Epithelial cell of proximal tubule (primary cell): ENCODE data around the gene PAGE4. TPM values are rescaled to one million over a fixed set of nuclear protein-coding genes. Genes with fewer than 3 reads are reported as not detected.
A peak's percentile ranks its signal among the peaks of the same experiment; 100 is the strongest.

ENCODE experiments used
- DNase-seq: peaks from one replicate; pipeline ENCODE4 v3.0.0-alpha.2; 2011; ENCODE audit warnings: low read depth
- H3K4me3 ChIP-seq: 2 replicates; pipeline ENCODE4 v1.5.1; 2011; ENCODE audit warnings: low read depth, mild to moderate bottlenecking, low read length
- total RNA-seq: library from RNA; depleted of rRNA; stranded (reverse); fragments of >200 nt; gene quantifications from 2 replicates; pipeline ENCODE4 v1.2.3, GENCODE V29; 2015
- TF ChIP-seq, protein P1 (sequence below): conservative IDR thresholded peaks from 2 replicates; pipeline ENCODE4 v1.5.1; 2012; ENCODE audit warnings: low read depth, mild to moderate bottlenecking, low read length

Gene PAGE4
- total RNA-seq, 1 donor from 2014 or later = not detected

DNA sequence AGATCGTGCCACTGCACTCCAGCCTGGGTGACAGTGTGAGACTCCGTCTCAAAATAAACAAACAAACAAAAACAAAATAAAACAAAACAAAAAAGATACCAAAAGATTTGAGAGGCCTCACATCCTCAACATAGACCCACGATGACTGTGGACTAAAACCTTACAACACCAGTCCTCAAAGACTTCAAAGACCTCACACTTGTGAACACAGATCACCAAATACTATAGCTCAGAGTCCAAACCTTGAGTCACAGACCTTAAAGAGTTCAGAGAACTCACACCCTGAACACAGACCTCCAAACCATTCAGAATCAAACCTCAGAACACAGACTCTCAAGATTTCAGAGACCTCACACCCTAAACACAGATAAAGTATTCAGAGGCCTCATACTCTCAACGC lies 12.7 kb upstream of the PAGE4 start:
- TF ChIP-seq, protein P1, sequence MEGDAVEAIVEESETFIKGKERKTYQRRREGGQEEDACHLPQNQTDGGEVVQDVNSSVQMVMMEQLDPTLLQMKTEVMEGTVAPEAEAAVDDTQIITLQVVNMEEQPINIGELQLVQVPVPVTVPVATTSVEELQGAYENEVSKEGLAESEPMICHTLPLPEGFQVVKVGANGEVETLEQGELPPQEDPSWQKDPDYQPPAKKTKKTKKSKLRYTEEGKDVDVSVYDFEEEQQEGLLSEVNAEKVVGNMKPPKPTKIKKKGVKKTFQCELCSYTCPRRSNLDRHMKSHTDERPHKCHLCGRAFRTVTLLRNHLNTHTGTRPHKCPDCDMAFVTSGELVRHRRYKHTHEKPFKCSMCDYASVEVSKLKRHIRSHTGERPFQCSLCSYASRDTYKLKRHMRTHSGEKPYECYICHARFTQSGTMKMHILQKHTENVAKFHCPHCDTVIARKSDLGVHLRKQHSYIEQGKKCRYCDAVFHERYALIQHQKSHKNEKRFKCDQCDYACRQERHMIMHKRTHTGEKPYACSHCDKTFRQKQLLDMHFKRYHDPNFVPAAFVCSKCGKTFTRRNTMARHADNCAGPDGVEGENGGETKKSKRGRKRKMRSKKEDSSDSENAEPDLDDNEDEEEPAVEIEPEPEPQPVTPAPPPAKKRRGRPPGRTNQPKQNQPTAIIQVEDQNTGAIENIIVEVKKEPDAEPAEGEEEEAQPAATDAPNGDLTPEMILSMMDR = no peak
- no peak overlapping the region for H3K4me3 ChIP-seq
- DNase-seq = no peak

DNA sequence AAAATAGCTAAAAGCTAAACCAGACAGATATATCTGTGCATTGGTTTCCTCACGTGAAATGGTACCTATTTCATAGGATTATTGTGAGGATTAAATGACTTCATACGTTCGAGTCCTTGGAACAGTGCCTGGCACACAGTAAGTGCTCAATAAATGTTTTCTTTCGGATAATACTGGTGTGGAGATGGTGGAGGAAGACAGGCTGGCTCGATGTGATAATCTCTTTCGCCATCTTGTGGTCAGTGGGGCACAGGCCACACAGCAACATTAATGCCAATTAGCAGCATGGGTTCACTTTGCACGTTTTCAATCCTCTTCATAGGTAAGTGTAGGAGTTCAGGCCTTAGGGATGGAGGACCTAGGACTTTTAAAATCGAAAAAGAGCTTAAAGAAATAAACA lies 9.3 kb downstream of the PAGE4 start:
- H3K4me3 ChIP-seq = no peak overlapping the region
- no peak for DNase-seq
- TF ChIP-seq, protein P1 = peak; percentile 63

DNA sequence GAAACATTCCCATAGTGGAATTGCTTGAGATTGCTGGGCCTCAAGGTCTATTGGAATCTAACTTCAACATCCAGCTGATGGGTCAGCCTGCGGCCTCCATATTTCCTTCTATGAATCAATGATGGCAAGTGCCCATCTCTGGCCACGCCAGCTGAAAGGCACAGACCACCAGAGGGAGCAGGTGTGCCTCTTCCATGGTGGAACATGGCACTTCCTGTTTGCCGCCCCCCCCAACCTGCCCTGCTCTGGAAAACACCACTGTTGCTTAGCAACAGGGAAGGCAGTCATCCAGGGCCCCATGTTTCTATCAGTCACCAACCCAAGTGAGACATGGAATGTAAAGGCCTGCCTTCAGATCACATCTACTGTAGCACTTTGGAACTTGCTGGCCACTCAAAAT lies 11.6 kb downstream of the PAGE4 start:
- H3K4me3 ChIP-seq = no peak overlapping the region
- DNase-seq = peak; percentile 25
- TF ChIP-seq, protein P1 = peak; percentile 70

DNA sequence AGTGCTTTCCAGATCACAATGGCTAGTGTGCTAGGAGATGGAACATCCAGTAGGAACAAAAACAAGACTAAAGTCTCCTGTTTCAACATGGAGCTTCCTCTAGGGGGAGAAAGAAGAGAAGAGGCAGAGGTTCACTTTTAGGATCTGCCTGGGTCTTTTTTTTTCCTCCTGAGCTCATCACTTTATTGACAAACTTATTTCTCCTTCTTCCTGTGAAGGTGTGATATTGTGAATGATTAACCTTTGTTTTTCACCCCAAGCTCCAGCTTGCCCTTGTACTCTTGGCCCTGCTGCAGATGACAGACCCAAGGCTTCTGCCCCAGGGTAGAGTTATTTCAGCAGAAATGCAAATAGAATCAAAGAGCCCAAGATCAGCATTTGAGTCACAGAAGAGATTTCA lies 13.5 kb downstream of the PAGE4 start:
- TF ChIP-seq, protein P1 = peak; percentile 19
- DNase-seq = no peak
- H3K4me3 ChIP-seq = no peak overlapping the region

DNA sequence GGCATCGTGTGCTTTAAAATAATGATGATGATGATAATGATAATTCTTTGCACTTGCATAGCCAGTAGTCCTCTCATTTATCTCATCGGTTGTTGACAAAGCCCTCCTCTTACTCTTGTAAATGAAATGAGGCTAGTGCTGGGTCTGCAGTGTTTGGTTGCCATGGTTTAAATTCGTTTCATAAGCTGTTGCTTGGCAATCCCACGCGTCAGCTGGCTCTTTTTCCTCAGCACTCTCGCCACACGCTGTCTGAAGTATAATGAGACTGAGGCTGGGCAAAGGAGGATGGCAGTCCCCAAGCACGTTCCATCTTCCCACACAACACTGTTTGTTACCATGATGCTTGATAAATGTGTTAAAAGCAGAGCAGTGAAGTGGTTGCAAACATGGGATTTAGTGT lies 15.5 kb downstream of the PAGE4 start:
- H3K4me3 ChIP-seq = no peak overlapping the region
- TF ChIP-seq, protein P1 = no peak
- DNase-seq = no peak

DNA sequence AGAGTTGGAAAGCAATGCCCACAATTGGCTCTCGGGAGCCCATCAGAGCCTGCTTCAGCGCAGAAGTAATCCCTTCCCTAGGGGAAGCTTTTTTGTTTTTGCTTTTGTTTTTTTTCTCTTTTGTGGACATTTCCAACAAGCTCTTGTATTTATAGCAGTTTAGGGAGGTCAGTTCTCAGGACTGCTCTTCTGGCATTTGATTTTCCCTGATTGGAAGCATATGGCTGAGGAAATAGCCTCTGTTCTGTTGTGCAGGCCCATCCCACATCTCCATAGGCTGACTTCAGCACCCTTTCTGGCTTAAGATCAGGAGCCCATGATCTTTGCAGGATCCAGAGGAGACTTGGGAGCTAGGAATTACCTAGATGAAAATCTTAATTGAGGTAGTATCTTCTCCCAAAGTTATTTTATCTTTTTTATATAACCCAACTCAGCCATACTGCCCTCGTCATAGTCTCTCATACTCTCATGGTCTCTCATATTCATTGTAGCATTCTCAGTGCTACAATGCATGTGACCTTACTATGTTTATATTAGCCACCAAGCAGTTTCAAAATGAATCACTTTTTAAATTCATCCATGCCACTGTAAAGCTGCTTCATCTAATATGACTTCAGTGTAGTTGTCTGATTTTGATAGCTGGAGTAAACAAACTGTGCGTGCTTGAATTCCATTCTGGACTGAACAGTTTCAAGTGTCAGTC lies 16.7 kb downstream of the PAGE4 start:
- no peak overlapping the region for H3K4me3 ChIP-seq
- DNase-seq = no peak
- TF ChIP-seq, protein P1 = no peak

DNA sequence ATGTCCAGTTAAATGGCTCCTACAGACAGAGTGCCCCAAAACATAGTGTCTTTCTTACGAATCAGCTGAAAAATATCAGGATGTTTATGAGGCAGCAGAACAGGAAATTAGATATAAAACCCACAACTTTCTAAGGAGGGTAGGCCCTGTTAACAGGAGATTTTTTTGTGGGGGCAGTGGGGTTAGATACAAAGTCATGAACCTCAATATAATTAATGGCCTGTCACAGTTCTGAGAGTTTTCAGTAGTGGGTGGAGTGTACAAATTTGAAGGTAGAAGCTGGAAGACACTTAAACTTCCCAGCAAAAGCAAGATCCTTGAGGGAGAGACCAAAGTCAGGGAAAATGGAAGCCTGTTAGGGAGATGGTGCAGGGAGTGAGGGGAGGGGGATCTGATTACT lies 17.4 kb downstream of the PAGE4 start:
- DNase-seq = no peak

More for the DNA sequence above, 17.4 kb downstream of the PAGE4 start:
- TF ChIP-seq, protein P1 = no peak
- H3K4me3 ChIP-seq = no peak overlapping the region
